Right atrium auricular region (tissue), 2 donors: Measurements from ENCODE around the gene TNNT3. TPM values are rescaled to one million over a fixed set of nuclear protein-coding genes. Genes with fewer than 3 reads are reported as not detected.
A peak's percentile ranks its signal among the peaks of the same experiment; 100 is the strongest.
"Not testable (repeated sequence)": the region's sequence is repeated elsewhere in the genome, so short reads cannot be mapped to it uniquely, and the experiment has no call there.

Experiments used
- DNase-seq: peaks from one replicate; pipeline ENCODE4 v3.0.0-alpha.2; 2019; ENCODE audit warnings: low spot score
- H3K27ac ChIP-seq, 2 donors: fragments of 200-600 bp; sonication (generic); 1 replicate in 1 of 2; 2 replicates in 1 of 2; pipeline ENCODE4 v1.5.1; 2016 to 2019
- H3K27me3 ChIP-seq, 2 donors: fragments of 200-600 bp; sonication (generic); one replicate each; pipeline versions ENCODE4 v1.5.1 to v1.6.0; 2017 to 2019
- H3K36me3 ChIP-seq: fragments of 200-600 bp; sonication (generic); one replicate; pipeline ENCODE4 v1.5.1; 2016
- H3K4me1 ChIP-seq, 2 donors: fragments of 200-600 bp; sonication (generic); one replicate each; pipeline versions ENCODE4 v1.5.1 to v1.6.0; 2017 to 2019
- H3K4me3 ChIP-seq, 2 donors: fragments of 200-600 bp; sonication (generic); 1 replicate in 1 of 2; 2 replicates in 1 of 2; pipeline ENCODE4 v1.5.1; 2017 to 2019; ENCODE audit warnings: mild to moderate bottlenecking in 1 of 2, moderate library complexity in 1 of 2
- H3K9me3 ChIP-seq, 2 donors: fragments of 200-600 bp; sonication (generic); one replicate each; pipeline ENCODE4 v1.5.1; 2019
- CTCF ChIP-seq, 2 donors: fragments of 200-600 bp; sonication (generic); IDR thresholded peaks; one replicate each; pipeline ENCODE4 v1.5.1; 2019; ENCODE audit warnings: antibody characterized with exemption in 2 of 2
- total RNA-seq, 2 donors: library from RNA; depleted of rRNA; stranded (reverse); fragments of >200 nt; gene quantifications; one replicate each; pipeline ENCODE4 v1.1.0, GENCODE V29; 2016

TNNT3 gene
- total RNA-seq, 2 donors from 2014 or later, result 12.8 to 16.4 TPM

GRCh38 chr11:1873048-1873812, 46.3 kb upstream of the TNNT3 start:
- Histone ChIP-seq H3K36me3 (no peaks in the 10 kb centered on the region), H3K27ac (peak overlapping the region; percentile 48 to 62), H3K4me1 (peaks cover 0 to 48% of the 10 kb centered on the region in 2 donors), H3K27me3 (no peaks in the 10 kb centered on the region), H3K4me3 (peak overlapping the region in 1 of 2 donors; percentile 47), H3K9me3 (no peaks in the 10 kb centered on the region)
- no peak for TF ChIP-seq CTCF (IDR thresholded peaks at IDR 0.05)
- no peak for DNase-seq

GRCh38 chr11:1873813-1874150, 45.7 kb upstream of the TNNT3 start:
- H3K4me1 ChIP-seq, result peaks cover 0 to 49% of the 10 kb centered on the region in 2 donors
- DNase-seq, H3K27me3 ChIP-seq, H3K36me3 ChIP-seq, H3K9me3 ChIP-seq, H3K4me3 ChIP-seq: not testable (repeated sequence)
- H3K27ac ChIP-seq, result peak overlapping the region; percentile 48 to 62

GRCh38 chr11:1874441-1875092, 44.9 kb upstream of the TNNT3 start:
- not testable (repeated sequence) for DNase-seq, H3K36me3 ChIP-seq, H3K9me3 ChIP-seq, H3K4me3 ChIP-seq, H3K27me3 ChIP-seq
- Histone ChIP-seq H3K4me1 (peaks cover 0 to 52% of the 10 kb centered on the region in 2 donors), H3K27ac (peak overlapping the region; percentile 73 to 91)

- no peak overlapping the region for H3K4me3 ChIP-seq
- H3K4me1 ChIP-seq, result peaks cover 0 to 59% of the 10 kb centered on the region in 2 donors
- no peak for DNase-seq
- H3K36me3 ChIP-seq, result no peaks in the 10 kb centered on the region
- peak overlapping the region; percentile 73 to 91 for H3K27ac ChIP-seq
- no peaks in the 10 kb centered on the region for H3K27me3 ChIP-seq
- TF ChIP-seq CTCF (IDR thresholded peaks at IDR 0.05), result no peak
- H3K9me3 ChIP-seq, result no peaks in the 10 kb centered on the region
Measured at GRCh38 chr11:1875093-1875850, 44.2 kb upstream of the TNNT3 start.

- Histone ChIP-seq H3K27ac (peak overlapping the region; percentile 73 to 91), H3K4me3 (peak overlapping the region in 1 of 2 donors; percentile 11), H3K4me1 (peaks cover 0 to 65% of the 10 kb centered on the region in 2 donors)
- not testable (repeated sequence) for DNase-seq, H3K27me3 ChIP-seq, H3K36me3 ChIP-seq, H3K9me3 ChIP-seq
Measured at GRCh38 chr11:1875851-1876301, 43.6 kb upstream of the TNNT3 start.

- H3K36me3 ChIP-seq, result no peaks in the 10 kb centered on the region
- peak overlapping the region; percentile 73 to 91 for H3K27ac ChIP-seq
- no peaks in the 10 kb centered on the region for H3K9me3 ChIP-seq
- no peak for DNase-seq
- peak overlapping the region in 1 of 2 donors; percentile 11 for H3K4me3 ChIP-seq
- TF ChIP-seq CTCF (IDR thresholded peaks at IDR 0.05), result peak; percentile 26 to 69
- no peaks in the 10 kb centered on the region for H3K27me3 ChIP-seq
- H3K4me1 ChIP-seq, result peaks cover 0 to 71% of the 10 kb centered on the region in 2 donors
Measured at GRCh38 chr11:1876361-1877063, 43.0 kb upstream of the TNNT3 start.
